Mesendoderm (in vitro differentiated cells): ENCODE measurements around the gene CD5L.

ENCODE experiments used
- DNase-seq: peaks from one replicate; pipeline ENCODE4 v3.0.0; 2013
- H2AK5ac ChIP-seq: 2 replicates; pipeline ENCODE4 v1.6.1; 2013; ENCODE audit warnings: low read length, inconsistent platforms
- H2BK120ac ChIP-seq: 2 replicates; pipeline ENCODE4 v1.6.1; 2013; ENCODE audit warnings: low read depth, mild to moderate bottlenecking, low read length, moderate library complexity, mixed read lengths
- H2BK15ac ChIP-seq: replicated peaks from 2 replicates; pipeline ENCODE4 v1.6.1; 2013; ENCODE audit warnings: low read depth, mild to moderate bottlenecking, moderate library complexity
- H2BK5ac ChIP-seq: 2 replicates; pipeline ENCODE4 v1.6.1; 2013; ENCODE audit warnings: low read length, inconsistent platforms
- H3K18ac ChIP-seq: 2 replicates; pipeline ENCODE4 v1.6.1; 2013; ENCODE audit warnings: mild to moderate bottlenecking, low read length, mixed read lengths
- H3K23ac ChIP-seq: one replicate; pipeline ENCODE4 v1.6.1; 2013; ENCODE audit warnings: low read length
- H3K27ac ChIP-seq: 2 replicates; pipeline ENCODE4 v1.5.1; 2013; ENCODE audit warnings: low read depth, mild to moderate bottlenecking, inconsistent platforms, low read length, moderate library complexity
- H3K27me3 ChIP-seq: 2 replicates; pipeline ENCODE4 v1.6.1; 2013; ENCODE audit warnings: low read length, control low read depth, mild to moderate bottlenecking, inconsistent platforms; ENCODE audit not compliant: insufficient read depth, poor library complexity
- H3K36me3 ChIP-seq: 2 replicates; pipeline ENCODE4 v1.6.1; 2013; ENCODE audit warnings: low read length, inconsistent platforms; ENCODE audit not compliant: control insufficient read depth, insufficient read depth
- H3K4ac ChIP-seq: one replicate; pipeline ENCODE4 v1.6.1; 2013; ENCODE audit warnings: low read depth, mild to moderate bottlenecking, low read length, moderate library complexity
- H3K4me1 ChIP-seq: 2 replicates; pipeline ENCODE4 v1.6.1; 2013; ENCODE audit warnings: low read depth, low read length, inconsistent platforms; ENCODE audit not compliant: control insufficient read depth
- H3K4me2 ChIP-seq: 2 replicates; pipeline ENCODE4 v1.6.1; 2013; ENCODE audit warnings: low read length
- H3K4me3 ChIP-seq: 2 replicates; pipeline ENCODE4 v1.5.1; 2013; ENCODE audit warnings: mild to moderate bottlenecking, low read length
- H3K56ac ChIP-seq: one replicate; pipeline ENCODE4 v1.6.1; 2013; ENCODE audit warnings: low read length
- H3K79me1 ChIP-seq: 2 replicates; pipeline ENCODE4 v1.6.1; 2013; ENCODE audit warnings: low read length, inconsistent platforms
- H3K79me2 ChIP-seq: 2 replicates; pipeline ENCODE4 v1.6.1; 2013; ENCODE audit warnings: mild to moderate bottlenecking, low read length; ENCODE audit not compliant: control insufficient read depth, insufficient read depth
- H3K9ac ChIP-seq: 2 replicates; pipeline ENCODE4 v1.6.1; 2013; ENCODE audit warnings: low read length, inconsistent platforms
- H4K5ac ChIP-seq: one replicate; pipeline ENCODE4 v1.6.1; 2013; ENCODE audit warnings: low read length
- H4K8ac ChIP-seq: one replicate; pipeline ENCODE4 v1.6.1; 2013; ENCODE audit warnings: low read depth, mild to moderate bottlenecking, control low read depth, low read length, moderate library complexity
- WGBS: extraction: QIAGEN DNeasy Blood & Tissue Kit; methylation state at CpG from one replicate; pipeline ENCODE4 v1.1.7; 2013; ENCODE audit warnings: low lambda C conversion rate, missing lambda C conversion rate; ENCODE audit not compliant: insufficient coverage; ENCODE audit errors: extremely low coverage; 5-methylcytosine and 5-hydroxymethylcytosine counted together

Gene CD5L

DNA sequence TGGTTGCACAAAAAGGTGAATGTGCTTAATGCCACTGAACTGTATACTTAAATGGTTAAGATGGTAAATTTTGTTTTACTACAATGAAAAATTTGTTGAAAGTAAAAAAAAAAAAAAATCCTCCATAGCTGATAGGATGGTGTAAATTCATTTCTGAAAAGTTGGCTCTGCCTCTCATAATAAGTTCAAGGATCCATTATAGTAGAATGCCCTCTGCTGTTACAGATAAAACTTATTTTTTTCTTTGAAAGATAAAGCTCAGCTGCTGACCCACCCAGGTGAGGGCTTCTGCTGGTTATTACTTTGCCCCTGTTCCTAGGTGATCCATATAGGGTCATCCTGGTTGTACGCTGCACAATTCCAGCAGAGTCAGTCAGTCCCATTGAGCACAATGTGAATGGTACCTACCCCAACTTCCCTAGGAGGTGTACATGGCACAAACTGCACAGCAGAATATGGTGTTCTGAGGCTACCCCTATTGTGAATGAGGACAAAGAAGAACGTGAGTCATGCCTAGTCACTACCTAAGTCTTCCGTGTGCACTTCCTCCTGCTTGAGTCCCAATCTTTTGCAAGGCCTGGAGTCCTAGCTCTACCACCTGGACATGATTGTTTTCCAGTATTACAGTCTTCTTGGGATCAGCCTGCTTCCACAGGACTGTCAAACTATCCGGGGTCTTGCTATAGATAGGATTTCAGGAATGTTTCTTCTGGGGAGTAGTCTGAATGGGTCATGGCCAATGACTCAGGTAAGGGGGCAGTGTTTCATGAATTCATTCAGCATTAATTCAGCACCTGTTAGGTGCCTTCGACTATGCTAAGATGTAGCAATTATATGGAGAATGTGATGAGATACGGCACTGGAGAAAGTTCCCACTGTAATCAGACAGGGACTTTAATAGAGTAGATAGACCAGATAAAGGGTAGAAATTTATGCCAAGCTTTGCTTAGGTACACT is 20.8 kb upstream of the CD5L start:
- H2BK15ac ChIP-seq: no peak overlapping the region
- H3K27me3 ChIP-seq: no peaks in the 10 kb centered on the region
- H3K27ac ChIP-seq: no peak overlapping the region
- no peak for DNase-seq
- no peak overlapping the region for H3K9ac ChIP-seq
- H3K4me2 ChIP-seq: no peak overlapping the region
- no peaks in the 10 kb centered on the region for H3K36me3 ChIP-seq
- H3K4ac ChIP-seq: no peak overlapping the region
- H3K4me1 ChIP-seq: no peaks in the 10 kb centered on the region
- H2BK120ac ChIP-seq: no peak overlapping the region
- H3K23ac ChIP-seq: no peak overlapping the region
- no peak overlapping the region for H4K5ac ChIP-seq
- H2AK5ac ChIP-seq: no peak overlapping the region
- H4K8ac ChIP-seq: no peak overlapping the region
- no peak overlapping the region for H3K56ac ChIP-seq
- no peaks in the 10 kb centered on the region for H3K79me1 ChIP-seq
- WGBS: no CpG with 5 or more reads among the region's 6 CpGs
- H3K4me3 ChIP-seq: no peak overlapping the region
- no peaks in the 10 kb centered on the region for H3K79me2 ChIP-seq
- H3K18ac ChIP-seq: no peak overlapping the region
- no peak overlapping the region for H2BK5ac ChIP-seq

DNA sequence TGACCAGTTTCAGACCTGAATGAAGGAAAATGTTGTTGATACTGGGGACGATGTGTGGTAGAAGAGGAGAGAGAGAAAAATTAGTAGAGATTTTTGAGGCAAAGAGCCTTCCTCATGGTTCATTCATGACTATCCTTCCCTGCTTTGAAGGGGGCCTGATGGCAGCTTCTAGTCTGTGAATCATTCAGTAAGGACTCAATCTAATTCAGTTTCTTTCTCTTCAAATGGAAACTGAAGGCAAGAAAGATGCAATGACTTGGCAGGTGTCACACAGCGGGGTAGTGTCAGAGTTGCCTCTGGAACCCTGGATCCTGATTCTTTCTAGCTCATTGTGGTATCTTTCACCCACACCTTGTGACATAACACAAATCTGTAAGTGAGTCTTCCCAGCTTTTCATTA is 14.9 kb upstream of the CD5L start:
- Histone ChIP-seq H3K9ac (no peak overlapping the region), H2BK120ac (no peak overlapping the region), H3K4me2 (no peak overlapping the region), H2BK15ac (no peak overlapping the region), H3K27ac (no peak overlapping the region), H4K5ac (no peak overlapping the region), H3K36me3 (no peaks in the 10 kb centered on the region), H2AK5ac (no peak overlapping the region), H3K79me1 (no peaks in the 10 kb centered on the region), H3K23ac (no peak overlapping the region), H2BK5ac (no peak overlapping the region), H3K4me1 (no peaks in the 10 kb centered on the region), H4K8ac (no peak overlapping the region), H3K79me2 (no peaks in the 10 kb centered on the region), H3K27me3 (no peaks in the 10 kb centered on the region), H3K4me3 (no peak overlapping the region), H3K18ac (no peak overlapping the region), H3K56ac (no peak overlapping the region), H3K4ac (no peak overlapping the region)
- no CpG with 5 or more reads among the region's 2 CpGs for WGBS
- DNase-seq: no peak

- Histone ChIP-seq H4K5ac (no peak overlapping the region), H2BK5ac (no peak overlapping the region), H2BK15ac (no peak overlapping the region), H2BK120ac (no peak overlapping the region), H3K23ac (no peak overlapping the region), H3K56ac (no peak overlapping the region), H3K79me1 (no peaks in the 10 kb centered on the region), H3K4me2 (no peak overlapping the region), H3K9ac (no peak overlapping the region), H2AK5ac (no peak overlapping the region), H3K4me3 (no peak overlapping the region), H3K18ac (no peak overlapping the region), H3K79me2 (no peaks in the 10 kb centered on the region), H3K36me3 (no peaks in the 10 kb centered on the region), H3K27ac (no peak overlapping the region), H3K27me3 (no peaks in the 10 kb centered on the region), H3K4ac (no peak overlapping the region), H3K4me1 (no peaks in the 10 kb centered on the region), H4K8ac (no peak overlapping the region)
- DNase-seq: no peak
- no CpG with 5 or more reads among the region's 3 CpGs for WGBS
These were observed 10.9 kb upstream of the CD5L start for GRCh38 chr1:157852476-157852875.

DNA sequence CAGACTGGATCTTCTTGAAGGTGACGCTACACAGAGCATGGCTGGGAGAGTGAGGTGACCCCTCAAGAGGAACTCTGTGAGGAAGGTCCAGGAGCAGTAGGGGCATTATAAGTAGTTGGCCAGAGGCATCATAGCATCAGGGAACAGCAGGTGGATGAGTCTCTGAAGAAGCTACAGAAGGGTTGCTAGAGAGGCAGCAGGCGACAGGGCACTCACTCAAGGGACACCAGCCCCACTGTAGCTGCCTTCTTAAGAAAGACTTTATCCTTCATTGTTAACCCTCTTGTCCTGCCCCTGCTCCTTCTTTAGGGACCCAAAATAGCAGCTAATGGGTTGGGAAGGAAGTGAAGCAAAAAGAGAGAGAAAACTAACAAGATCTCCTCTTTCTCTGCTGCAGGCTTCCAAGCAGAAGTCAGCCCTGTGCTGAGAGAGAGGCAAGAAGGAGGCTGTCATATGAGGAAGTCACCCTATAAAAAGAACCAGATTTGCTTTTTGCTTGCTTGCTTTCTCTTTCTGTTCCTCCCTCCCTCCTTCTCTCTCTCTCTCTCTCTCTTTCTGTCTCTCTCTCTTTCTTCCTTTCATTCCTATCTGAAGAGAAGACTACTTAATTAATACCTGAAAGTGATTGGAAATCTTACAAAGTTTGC is 7.7 kb upstream of the CD5L start:
- Histone ChIP-seq H2BK120ac (no peak overlapping the region), H3K79me2 (no peaks in the 10 kb centered on the region), H3K9ac (no peak overlapping the region), H3K4me1 (no peaks in the 10 kb centered on the region), H3K4me2 (no peak overlapping the region), H3K4me3 (no peak overlapping the region), H3K27me3 (no peaks in the 10 kb centered on the region), H3K36me3 (no peaks in the 10 kb centered on the region), H4K5ac (no peak overlapping the region), H2BK15ac (no peak overlapping the region), H3K27ac (no peak overlapping the region), H2BK5ac (no peak overlapping the region), H3K4ac (no peak overlapping the region), H3K18ac (no peak overlapping the region), H3K56ac (no peak overlapping the region), H3K23ac (no peak overlapping the region), H2AK5ac (no peak overlapping the region), H3K79me1 (no peaks in the 10 kb centered on the region), H4K8ac (no peak overlapping the region)
- no peak for DNase-seq
- no CpG with 5 or more reads among the region's 2 CpGs for WGBS

- H3K27ac ChIP-seq: no peak overlapping the region
- H2BK5ac ChIP-seq: no peak overlapping the region
- no peak overlapping the region for H3K18ac ChIP-seq
- no peak overlapping the region for H2AK5ac ChIP-seq
- H4K5ac ChIP-seq: no peak overlapping the region
- H3K36me3 ChIP-seq: no peaks in the 10 kb centered on the region
- H3K56ac ChIP-seq: no peak overlapping the region
- H3K4me2 ChIP-seq: no peak overlapping the region
- no peaks in the 10 kb centered on the region for H3K27me3 ChIP-seq
- H2BK15ac ChIP-seq: no peak overlapping the region
- H3K4me3 ChIP-seq: no peak overlapping the region
- no peaks in the 10 kb centered on the region for H3K79me2 ChIP-seq
- H3K23ac ChIP-seq: no peak overlapping the region
- WGBS: no CpG with 5 or more reads among the region's 4 CpGs
- no peak for DNase-seq
- no peak overlapping the region for H3K9ac ChIP-seq
- H3K79me1 ChIP-seq: no peaks in the 10 kb centered on the region
- no peak overlapping the region for H4K8ac ChIP-seq
- no peaks in the 10 kb centered on the region for H3K4me1 ChIP-seq
- H3K4ac ChIP-seq: no peak overlapping the region
- no peak overlapping the region for H2BK120ac ChIP-seq
These were observed 2.7 kb upstream of the CD5L start for GRCh38 chr1:157844089-157844830.
